ENCODE results near the gene MYRFL. TPM values are rescaled to one million over a fixed set of nuclear protein-coding genes. Genes with fewer than 3 reads are reported as not detected.

The MYRFL gene
- total and polyA plus RNA-seq, 2 experiments from 2014 or later = 2.3 to 2.7 TPM

GRCh38 chr12:69881771-69882170 is 56.7 kb downstream of the MYRFL start:
- no peak overlapping the region for H2AFZ ChIP-seq
- no peak overlapping the region for H3K4me2 ChIP-seq
- WGBS (ENCODE audit: low lambda C conversion rate, missing lambda C conversion rate) = 86% methylated on average over 3 of the region's 3 CpGs
- no peaks in the 10 kb centered on the region for H3K9me2 ChIP-seq (replicated peaks; ENCODE audit: insufficient read depth)
- no peaks in the 10 kb centered on the region for H3K27me3 ChIP-seq
- H3K79me2 ChIP-seq = no peaks in the 10 kb centered on the region
- TF ChIP-seq EZH2 (IDR thresholded peaks at IDR 0.05; ENCODE audit: borderline replicate concordance) (no peak), EZH2phosphoT487 (IDR thresholded peaks at IDR 0.05; ENCODE audit: low read depth, severe bottlenecking, unreplicated experiment) (no peak)
- TF ChIP-seq, protein P1, sequence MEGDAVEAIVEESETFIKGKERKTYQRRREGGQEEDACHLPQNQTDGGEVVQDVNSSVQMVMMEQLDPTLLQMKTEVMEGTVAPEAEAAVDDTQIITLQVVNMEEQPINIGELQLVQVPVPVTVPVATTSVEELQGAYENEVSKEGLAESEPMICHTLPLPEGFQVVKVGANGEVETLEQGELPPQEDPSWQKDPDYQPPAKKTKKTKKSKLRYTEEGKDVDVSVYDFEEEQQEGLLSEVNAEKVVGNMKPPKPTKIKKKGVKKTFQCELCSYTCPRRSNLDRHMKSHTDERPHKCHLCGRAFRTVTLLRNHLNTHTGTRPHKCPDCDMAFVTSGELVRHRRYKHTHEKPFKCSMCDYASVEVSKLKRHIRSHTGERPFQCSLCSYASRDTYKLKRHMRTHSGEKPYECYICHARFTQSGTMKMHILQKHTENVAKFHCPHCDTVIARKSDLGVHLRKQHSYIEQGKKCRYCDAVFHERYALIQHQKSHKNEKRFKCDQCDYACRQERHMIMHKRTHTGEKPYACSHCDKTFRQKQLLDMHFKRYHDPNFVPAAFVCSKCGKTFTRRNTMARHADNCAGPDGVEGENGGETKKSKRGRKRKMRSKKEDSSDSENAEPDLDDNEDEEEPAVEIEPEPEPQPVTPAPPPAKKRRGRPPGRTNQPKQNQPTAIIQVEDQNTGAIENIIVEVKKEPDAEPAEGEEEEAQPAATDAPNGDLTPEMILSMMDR (IDR thresholded peaks at IDR 0.05; ENCODE audit: poor library complexity) = no peak
- no peak overlapping the region for H3K27ac ChIP-seq
- H4K20me1 ChIP-seq (ENCODE audit: insufficient read depth, poor library complexity, severe bottlenecking) = no peaks in the 10 kb centered on the region
- H3K36me3 ChIP-seq (replicated peaks; ENCODE audit: insufficient read depth, low read depth) = no peaks in the 10 kb centered on the region
- no peaks in the 10 kb centered on the region for H3K4me1 ChIP-seq (ENCODE audit: insufficient read depth)
- H3K9me3 ChIP-seq (ENCODE audit: low read depth) = no peaks in the 10 kb centered on the region
- no peak overlapping the region for H3K4me3 ChIP-seq
- no peak for DNase-seq (ENCODE audit: low spot score)

GRCh38 chr12:69884386-69884785 is 59.4 kb downstream of the MYRFL start:
- no peaks in the 10 kb centered on the region for H4K20me1 ChIP-seq (ENCODE audit: insufficient read depth, poor library complexity, severe bottlenecking)
- H3K4me2 ChIP-seq = no peak overlapping the region
- no peaks in the 10 kb centered on the region for H3K27me3 ChIP-seq
- H3K9me2 ChIP-seq (replicated peaks; ENCODE audit: insufficient read depth) = no peaks in the 10 kb centered on the region
- no peak overlapping the region for H2AFZ ChIP-seq
- no peaks in the 10 kb centered on the region for H3K4me1 ChIP-seq (ENCODE audit: insufficient read depth)
- TF ChIP-seq, protein P1 (IDR thresholded peaks at IDR 0.05; ENCODE audit: poor library complexity) = no peak
- TF ChIP-seq EZH2phosphoT487 (IDR thresholded peaks at IDR 0.05; ENCODE audit: low read depth, severe bottlenecking, unreplicated experiment) = no peak
- no peak for TF ChIP-seq EZH2 (IDR thresholded peaks at IDR 0.05; ENCODE audit: borderline replicate concordance)
- WGBS (ENCODE audit: low lambda C conversion rate, missing lambda C conversion rate) = 80% methylated on average over 2 of the region's 2 CpGs
- H3K27ac ChIP-seq = no peak overlapping the region
- H3K36me3 ChIP-seq (replicated peaks; ENCODE audit: insufficient read depth, low read depth) = no peaks in the 10 kb centered on the region
- H3K79me2 ChIP-seq = no peaks in the 10 kb centered on the region
- H3K4me3 ChIP-seq = no peak overlapping the region
- H3K9me3 ChIP-seq (ENCODE audit: low read depth) = no peaks in the 10 kb centered on the region
- DNase-seq (ENCODE audit: low spot score) = no peak

- H3K4me2 ChIP-seq = no peak overlapping the region
- H3K36me3 ChIP-seq (replicated peaks; ENCODE audit: insufficient read depth, low read depth) = no peaks in the 10 kb centered on the region
- no peaks in the 10 kb centered on the region for H3K79me2 ChIP-seq
- H2AFZ ChIP-seq = no peak overlapping the region
- no peak overlapping the region for H3K27ac ChIP-seq
- H3K27me3 ChIP-seq = no peaks in the 10 kb centered on the region
- H3K4me1 ChIP-seq (ENCODE audit: insufficient read depth) = no peaks in the 10 kb centered on the region
- no peaks in the 10 kb centered on the region for H3K9me2 ChIP-seq (replicated peaks; ENCODE audit: insufficient read depth)
- DNase-seq (ENCODE audit: low spot score) = no peak
- H3K9me3 ChIP-seq (ENCODE audit: low read depth) = no peaks in the 10 kb centered on the region
- H3K4me3 ChIP-seq = no peak overlapping the region
- H4K20me1 ChIP-seq (ENCODE audit: insufficient read depth, poor library complexity, severe bottlenecking) = no peaks in the 10 kb centered on the region
- no peak for TF ChIP-seq EZH2phosphoT487 (IDR thresholded peaks at IDR 0.05; ENCODE audit: low read depth, severe bottlenecking, unreplicated experiment)
- TF ChIP-seq, protein P1 (IDR thresholded peaks at IDR 0.05; ENCODE audit: poor library complexity) = no peak
- no peak for TF ChIP-seq EZH2 (IDR thresholded peaks at IDR 0.05; ENCODE audit: borderline replicate concordance)
Observed at GRCh38 chr12:69885658-69886057, 60.6 kb downstream of the MYRFL start.

- H4K20me1 ChIP-seq (ENCODE audit: insufficient read depth, poor library complexity, severe bottlenecking) = no peaks in the 10 kb centered on the region
- H3K27me3 ChIP-seq = no peaks in the 10 kb centered on the region
- no peak overlapping the region for H3K4me3 ChIP-seq
- DNase-seq (ENCODE audit: low spot score) = no peak
- 95% methylated on average over 5 of the region's 5 CpGs for WGBS (ENCODE audit: low lambda C conversion rate, missing lambda C conversion rate)
- no peak overlapping the region for H3K27ac ChIP-seq
- TF ChIP-seq EZH2 (IDR thresholded peaks at IDR 0.05; ENCODE audit: borderline replicate concordance) (no peak), EZH2phosphoT487 (IDR thresholded peaks at IDR 0.05; ENCODE audit: low read depth, severe bottlenecking, unreplicated experiment) (no peak)
- TF ChIP-seq, protein P1 (IDR thresholded peaks at IDR 0.05; ENCODE audit: poor library complexity) = no peak
- no peaks in the 10 kb centered on the region for H3K79me2 ChIP-seq
- H3K36me3 ChIP-seq (replicated peaks; ENCODE audit: insufficient read depth, low read depth) = no peaks in the 10 kb centered on the region
- H2AFZ ChIP-seq = no peak overlapping the region
- no peaks in the 10 kb centered on the region for H3K9me2 ChIP-seq (replicated peaks; ENCODE audit: insufficient read depth)
- H3K4me2 ChIP-seq = no peak overlapping the region
- H3K9me3 ChIP-seq (ENCODE audit: low read depth) = no peaks in the 10 kb centered on the region
- H3K4me1 ChIP-seq (ENCODE audit: insufficient read depth) = no peaks in the 10 kb centered on the region
Observed at GRCh38 chr12:69886109-69886508, 61.1 kb downstream of the MYRFL start.

Data from hepatocyte (in vitro differentiated cells).